Right cardiac atrium (tissue), 5 donors: ENCODE results near the gene IL1R2. TPM values are rescaled to one million over a fixed set of nuclear protein-coding genes. Genes with fewer than 3 reads are reported as not detected.

ENCODE experiments used
- ATAC-seq, 2 donors: fragments of 200-7000 bp; cut with Tn5 transposase; one replicate each; pipeline versions ENCODE4 v1.8.0 to v1.9.1; 2020; ENCODE audit warnings: moderate library complexity in 2 of 2, mild to moderate bottlenecking in 1 of 2
- DNase-seq, 3 donors: peaks; one replicate each; pipeline ENCODE4 v3.0.0-alpha.2; 2020
- H3K27ac ChIP-seq: one replicate; pipeline ENCODE4 v1.5.1; 2013; ENCODE audit warnings: mild to moderate bottlenecking, low read length, control low read depth, moderate library complexity
- H3K27me3 ChIP-seq: one replicate; pipeline ENCODE4 v1.6.1; 2013; ENCODE audit not compliant: control insufficient read depth, insufficient read depth
- H3K4me1 ChIP-seq: one replicate; pipeline ENCODE4 v1.6.1; 2013; ENCODE audit warnings: low read length; ENCODE audit not compliant: control insufficient read depth, insufficient read depth
- H3K4me3 ChIP-seq: one replicate; pipeline ENCODE4 v1.5.1; 2013; ENCODE audit warnings: low read length, control low read depth
- H3K9me3 ChIP-seq: one replicate; pipeline ENCODE4 v1.6.1; 2013; ENCODE audit warnings: low read length; ENCODE audit not compliant: control insufficient read depth
- WGBS: extraction: QIAGEN DNeasy Blood & Tissue Kit; methylation state at CpG from one replicate; pipeline ENCODE4 v1.1.7; 2013; 5-methylcytosine and 5-hydroxymethylcytosine counted together
- intact Hi-C, 4 donors: fragments of 100-400 bp; cut with DNase I; formaldehyde crosslinking; loops; one replicate each; pipeline versions ENCODE4 v1.11.0 to v1.14.0; 2022 to 2023
- long read RNA-seq, 4 donors: library from polyadenylated mRNA; unstranded; transcript quantifications; one replicate each; pipeline ENCODE4 v2.0.0, GENCODE V29; 2020 to 2021
- polyA plus RNA-seq: library from polyadenylated mRNA; stranded (reverse); fragments of 200-250 nt; gene quantifications from one replicate; pipeline ENCODE4 v1.2.3, GENCODE V29; 2013
- total RNA-seq, 4 donors: library from RNA; stranded (reverse); fragmentation: NEBNext Ultra II Directional; extraction: Animal tissue kit (Norgen Biotek cat#: 25700); gene quantifications; one replicate each; pipeline ENCODE4 v1.2.1, GENCODE V29; 2021
- donor health status: healthy with polysubstance abuse.
- donor health status: DM: no; HTN: yes; CAD: no.
- donor health status: DM: no; HTN: no; CAD: no.
- donor health status: DM: no; HTN: yes; CAD: no; lungs with severe emphysema.
- donor health status: DM: yes; HTN: yes; CAD: no.

IL1R2 gene
- total RNA-seq (1 to 10 TPM in 3 of 4 donors, not detected in 1; 3.0 to 4.3 (median 3.9) TPM), polyA plus RNA-seq (1.9 TPM)
- long read RNA-seq, donor 1, partial matches to known transcripts, result 0 of 2 reads
- long read RNA-seq, donor 1, other reads (novel, unspliced or antisense), result 1 of 2 reads
- long read RNA-seq, donor 2, result 0 reads
- long read RNA-seq, donor 3, partial matches to known transcripts, result 4 of 7 reads
- long read RNA-seq, donor 3, other reads (novel, unspliced or antisense), result 2 of 7 reads
- long read RNA-seq, donor 4, result 0 reads

- intact Hi-C loops, result no loop called here
- peak in 2 of 3 donors; percentile 38 to 66 for DNase-seq
These were observed at the start of gene IL1R2 for GRCh38 chr2:101991721-101992145. IL1R2 (plus strand) TSS chr2:101991960; CDS start chr2:102008576, 16,616 bp downstream.

DNA sequence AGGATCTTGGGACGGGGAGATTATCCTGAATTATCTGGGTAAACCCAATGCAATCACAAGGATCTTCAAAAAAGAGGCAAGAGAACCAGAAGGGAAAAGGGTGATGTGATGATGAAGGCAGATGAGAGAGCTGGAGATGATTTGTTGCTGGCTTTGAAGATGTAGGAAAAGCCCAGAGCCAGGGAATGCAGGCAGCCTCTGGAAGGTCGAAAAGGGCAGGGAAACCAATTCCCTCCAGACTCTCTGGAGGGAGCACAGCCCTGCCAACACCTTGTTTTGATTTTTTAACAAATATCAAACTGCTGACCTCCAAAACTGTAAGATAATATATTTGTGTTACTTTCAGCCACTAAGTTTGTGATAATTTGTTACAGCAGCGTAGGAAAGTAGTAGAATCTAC is 48.9 kb upstream of the IL1R2 start:
- 82% methylated on average over 3 of the region's 3 CpGs for WGBS
- intact Hi-C loops, result no loop called here
- ATAC-seq (no peak), DNase-seq (no peak)
- Histone ChIP-seq H3K4me3 (no peak overlapping the region), H3K9me3 (no peaks in the 10 kb centered on the region), H3K27me3 (no peaks in the 10 kb centered on the region), H3K27ac (no peak overlapping the region), H3K4me1 (no peaks in the 10 kb centered on the region)

More at GRCh38 chr2:101991721-101992145, at the start of gene IL1R2:
- Histone ChIP-seq H3K9me3 (no peaks in the 10 kb centered on the region), H3K4me1 (no peaks in the 10 kb centered on the region), H3K4me3 (no peak within 1 kb of the TSS), H3K27ac (no peak within 1 kb of the TSS), H3K27me3 (no peaks in the 10 kb centered on the region)
- ATAC-seq, result peak; percentile 50 to 55
- WGBS, result 60% methylated on average over 8 of the region's 8 CpGs

DNA sequence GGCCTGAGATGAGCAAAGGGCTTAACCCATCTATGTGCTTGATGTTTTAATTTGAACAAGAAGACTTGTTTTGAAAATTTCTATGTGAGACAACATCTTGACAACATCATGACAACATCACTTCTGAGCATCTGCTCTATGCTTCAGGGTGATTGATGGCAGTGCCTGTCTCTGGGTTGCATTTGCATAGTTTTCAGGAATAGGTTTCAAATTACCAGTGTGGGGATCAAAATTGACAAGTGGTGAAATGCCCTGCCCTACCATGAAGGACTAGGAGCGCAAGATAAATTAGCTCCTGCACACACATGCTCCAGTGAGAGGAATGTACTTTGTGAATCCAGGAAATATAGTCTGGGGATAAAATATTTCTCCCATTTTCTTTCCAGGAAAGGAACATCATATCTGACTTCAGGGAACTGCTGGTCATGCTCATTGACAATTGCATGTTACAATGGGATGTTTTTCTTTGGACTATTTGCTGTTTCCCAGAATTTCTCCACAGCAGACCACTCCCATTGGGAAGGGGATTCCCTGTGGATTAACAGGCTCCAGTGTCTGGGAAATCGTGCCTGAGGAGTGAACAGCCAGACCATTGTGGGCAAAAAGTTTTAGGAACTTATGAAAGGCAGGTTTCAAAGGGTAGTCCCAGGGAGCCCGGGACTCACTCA is 45.3 kb upstream of the IL1R2 start:
- Histone ChIP-seq H3K27me3 (no peaks in the 10 kb centered on the region), H3K27ac (no peak overlapping the region), H3K4me1 (no peaks in the 10 kb centered on the region), H3K4me3 (no peak overlapping the region), H3K9me3 (no peaks in the 10 kb centered on the region)
- DNase-seq (no peak), ATAC-seq (no peak)
- intact Hi-C loops, result no loop called here
- 61% methylated on average over 3 of the region's 3 CpGs for WGBS

- Histone ChIP-seq H3K27me3 (no peaks in the 10 kb centered on the region), H3K9me3 (no peaks in the 10 kb centered on the region), H3K4me3 (no peak overlapping the region), H3K4me1 (no peaks in the 10 kb centered on the region), H3K27ac (no peak overlapping the region)
- 83% methylated on average over 3 of the region's 3 CpGs for WGBS
- ATAC-seq, result no peak
- intact Hi-C loops, result no loop called here
- no peak for DNase-seq
These were observed 44.4 kb upstream of the IL1R2 start for GRCh38 chr2:101947374-101947773.

DNA sequence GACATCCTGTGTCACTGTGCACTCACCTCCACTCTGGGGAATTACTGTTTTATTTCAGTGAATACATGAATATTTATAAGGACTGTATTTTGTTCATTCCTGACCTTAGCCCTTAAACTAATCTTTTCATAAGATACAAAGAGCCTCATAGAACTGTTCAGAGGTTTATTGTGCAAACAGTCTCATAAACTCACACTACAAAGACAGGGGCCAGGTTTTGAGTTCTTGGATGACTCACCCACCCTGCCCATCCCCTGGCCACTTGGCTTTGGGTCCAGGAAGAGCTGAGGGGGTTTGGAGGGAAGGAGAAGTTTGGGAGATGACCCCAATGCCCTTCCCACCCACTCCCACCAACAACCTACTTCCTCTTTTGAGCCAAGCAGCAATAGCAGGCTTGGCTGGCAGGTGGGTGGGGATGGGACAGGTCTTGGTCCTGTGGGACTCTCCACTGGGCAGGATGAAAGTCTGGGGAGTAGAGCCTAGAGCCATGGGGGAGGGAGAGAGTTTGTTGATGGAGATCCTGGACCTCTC is 43.1 kb upstream of the IL1R2 start:
- no peak for DNase-seq
- H3K4me3 ChIP-seq, result no peak overlapping the region
- no peak overlapping the region for H3K27ac ChIP-seq
- H3K4me1 ChIP-seq, result no peaks in the 10 kb centered on the region
- H3K27me3 ChIP-seq, result no peaks in the 10 kb centered on the region
- H3K9me3 ChIP-seq, result no peaks in the 10 kb centered on the region
- intact Hi-C loops, result no loop called here
- ATAC-seq, result no peak

GRCh38 chr2:101949304-101949703 is 42.5 kb upstream of the IL1R2 start:
- no peaks in the 10 kb centered on the region for H3K27me3 ChIP-seq
- no peak overlapping the region for H3K4me3 ChIP-seq
- ATAC-seq (no peak), DNase-seq (no peak)
- WGBS, result 85% methylated on average over 1 of the region's 1 CpG
- H3K27ac ChIP-seq, result no peak overlapping the region
- intact Hi-C loops, result no loop called here
- H3K9me3 ChIP-seq, result no peaks in the 10 kb centered on the region
- no peaks in the 10 kb centered on the region for H3K4me1 ChIP-seq

DNA sequence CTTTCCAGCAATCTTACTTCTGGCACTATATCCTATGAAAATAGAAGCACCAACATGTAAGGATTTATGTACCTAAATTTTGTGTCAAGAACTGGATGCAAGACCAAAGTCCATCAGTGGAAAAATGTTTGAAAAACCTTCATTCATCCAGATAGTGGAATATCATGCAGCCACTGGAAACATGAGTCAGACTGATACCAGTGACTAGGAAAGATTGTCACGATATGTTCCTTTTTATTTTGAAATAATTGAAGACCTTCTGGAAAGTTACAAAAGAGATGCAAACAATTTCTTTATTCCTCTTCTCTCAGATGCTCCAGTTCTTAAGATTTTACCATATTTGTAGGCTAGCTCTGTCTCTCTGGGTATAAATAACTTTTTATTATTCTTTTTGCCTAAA is 40.5 kb upstream of the IL1R2 start:
- Histone ChIP-seq H3K4me1 (no peaks in the 10 kb centered on the region), H3K4me3 (no peak overlapping the region), H3K9me3 (no peaks in the 10 kb centered on the region), H3K27ac (no peak overlapping the region), H3K27me3 (no peaks in the 10 kb centered on the region)
- DNase-seq (no peak), ATAC-seq (no peak)
- WGBS, result 74% methylated on average over 1 of the region's 1 CpG
- intact Hi-C loops, result no loop called here

- intact Hi-C loops, result no loop called here
- no peak for ATAC-seq
- Histone ChIP-seq H3K4me3 (no peak overlapping the region), H3K4me1 (no peaks in the 10 kb centered on the region), H3K27me3 (no peaks in the 10 kb centered on the region), H3K9me3 (no peaks in the 10 kb centered on the region), H3K27ac (no peak overlapping the region)
- WGBS, result 92% methylated on average over 1 of the region's 1 CpG
- DNase-seq, result no peak
These were observed 39.2 kb upstream of the IL1R2 start for GRCh38 chr2:101952551-101952950.

DNA sequence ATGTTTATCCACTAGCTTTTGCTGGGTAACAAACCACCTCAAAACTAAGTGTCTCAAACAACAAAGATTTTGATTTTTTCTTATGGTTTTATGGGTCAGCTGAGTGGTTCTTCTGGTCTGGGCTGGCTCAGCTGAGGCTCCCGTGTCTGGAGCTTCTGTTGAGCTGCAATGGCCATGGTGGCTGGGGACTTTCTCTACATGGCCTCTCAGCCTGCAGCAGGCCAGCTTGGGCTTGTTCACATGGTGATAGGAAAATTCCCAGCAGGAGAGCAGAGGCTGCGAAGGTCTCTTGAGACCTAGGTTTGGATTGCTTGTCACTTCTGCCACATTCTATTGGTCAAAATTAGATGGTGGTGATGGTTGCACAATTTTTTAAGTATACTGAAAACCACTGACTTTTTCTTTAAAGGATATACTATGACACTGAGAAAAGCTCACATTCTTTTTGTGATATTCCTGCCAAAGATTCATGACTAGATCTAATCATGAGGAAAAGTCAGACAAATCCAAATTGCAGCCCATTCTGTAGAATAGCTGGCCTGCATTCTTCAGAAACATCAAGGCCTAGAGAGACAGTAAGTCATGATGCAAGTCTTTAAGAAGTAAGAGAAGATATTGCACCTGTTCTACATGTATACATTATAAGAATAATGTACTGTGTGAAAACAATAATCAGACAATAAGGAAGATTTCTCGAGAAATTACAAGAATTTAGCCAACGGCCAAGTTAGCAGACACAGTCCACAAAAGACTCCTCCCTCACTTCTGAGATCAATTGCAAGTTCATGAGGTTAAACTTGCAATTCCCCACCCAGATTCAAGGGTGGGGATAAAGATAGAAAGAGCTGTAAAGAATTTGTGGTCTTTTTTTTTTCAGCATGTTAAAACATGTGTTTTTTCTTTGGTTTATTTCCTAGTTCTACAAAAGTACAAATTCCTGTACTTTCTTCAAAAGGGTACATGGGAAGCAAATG is 35.0 kb upstream of the IL1R2 start:
- WGBS, result 40% methylated on average over 4 of the region's 4 CpGs
- intact Hi-C loops, result no loop called here
- peak in 1 of 3 donors; percentile 63 for DNase-seq
- Histone ChIP-seq H3K4me1 (peaks cover 4% of the 10 kb centered on the region), H3K4me3 (no peak overlapping the region), H3K9me3 (no peaks in the 10 kb centered on the region), H3K27ac (no peak overlapping the region), H3K27me3 (no peaks in the 10 kb centered on the region)
- no peak for ATAC-seq

DNA sequence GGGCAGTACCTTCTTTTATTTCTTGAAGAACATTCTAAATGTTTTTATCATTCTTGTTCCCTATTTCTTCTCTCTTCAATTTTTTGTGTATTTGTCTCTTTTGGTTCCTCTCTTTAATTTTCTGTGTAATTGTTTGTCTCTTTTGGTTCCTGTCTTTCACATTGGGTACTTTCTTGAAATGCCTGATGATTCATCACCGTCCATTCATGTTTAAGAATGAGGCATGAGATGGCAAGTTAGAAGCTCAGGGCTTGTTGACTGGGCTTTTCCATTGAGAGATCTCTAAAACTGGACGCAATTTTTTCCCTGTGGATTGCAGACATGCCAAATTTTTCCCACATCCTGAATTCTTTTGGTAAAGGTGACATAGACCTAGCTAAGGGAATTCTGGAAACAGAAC is 33.7 kb upstream of the IL1R2 start:
- DNase-seq (no peak), ATAC-seq (no peak)
- intact Hi-C loops, result no loop called here
- Histone ChIP-seq H3K9me3 (no peaks in the 10 kb centered on the region), H3K27ac (no peak overlapping the region), H3K4me3 (no peak overlapping the region), H3K27me3 (no peaks in the 10 kb centered on the region), H3K4me1 (peaks cover 7% of the 10 kb centered on the region)
- 0% methylated on average over 2 of the region's 2 CpGs for WGBS
